Body of pancreas (tissue), 4 donors: ENCODE measurements around the gene CCDC112. TPM values are rescaled to one million over a fixed set of nuclear protein-coding genes. Genes with fewer than 3 reads are reported as not detected.

Source experiments
- ATAC-seq: fragments of 150-250 bp; one replicate; pipeline ENCODE4 v1.9.1; 2016
- DNase-seq, 4 donors: peaks; one replicate each; pipeline ENCODE4 v3.0.0-alpha.2; 2019
- H3K27ac ChIP-seq, 4 donors: fragments of 200-600 bp; sonication (generic); 1 replicate in 3 of 4; 2 replicates in 1 of 4; pipeline versions ENCODE4 v1.5.1 to v1.6.1; 2016 to 2019; ENCODE audit warnings: mild to moderate bottlenecking in 1 of 4, mixed read lengths in 1 of 4, moderate library complexity in 1 of 4
- H3K27me3 ChIP-seq, 2 donors: fragments of 200-600 bp; sonication (generic); one replicate each; pipeline ENCODE4 v1.6.0; 2016; ENCODE audit warnings: mild to moderate bottlenecking in 1 of 2
- H3K36me3 ChIP-seq, 2 donors: fragments of 200-600 bp; sonication (generic); replicated peaks in 1 of 2; 2 replicates each; pipeline ENCODE4 v1.5.1; 2016; ENCODE audit warnings: low read depth in 2 of 2; ENCODE audit not compliant: insufficient read depth in 1 of 2
- H3K4me1 ChIP-seq: fragments of 200-600 bp; sonication (generic); one replicate; pipeline ENCODE4 v1.6.0; 2016
- H3K4me3 ChIP-seq, 2 donors: fragments of 200-600 bp; sonication (generic); 1 replicate in 1 of 2; 2 replicates in 1 of 2; pipeline ENCODE4 v1.5.1; 2016 to 2019
- H3K9me3 ChIP-seq, 3 donors: fragments of 200-600 bp; sonication (generic); 1 replicate in 2 of 3; 2 replicates in 1 of 3; pipeline ENCODE4 v1.5.1; 2016
- CTCF ChIP-seq, 7 experiments: fragments of 450-650 bp in 4 of 7; fragments of 200-600 bp in 3 of 7; sonication (generic) in 3 of 7; IDR thresholded peaks; one replicate each; pipeline ENCODE4 v1.5.1; 2016 to 2019; ENCODE audit warnings: antibody characterized with exemption in 7 of 7
- POLR2A ChIP-seq, 3 donors: fragments of 450-650 bp; IDR thresholded peaks; one replicate each; pipeline ENCODE4 v1.6.1; 2016; ENCODE audit warnings: antibody characterized with exemption in 3 of 3, mild to moderate bottlenecking in 2 of 3
- WGBS, 2 donors: methylation state at CpG; one replicate each; pipeline ENCODE4 v1.1.5; 2017; 5-methylcytosine and 5-hydroxymethylcytosine counted together
- intact Hi-C: fragments of 100-400 bp; cut with DNase I; formaldehyde crosslinking; loops from one replicate; pipeline ENCODE4 v1.15.1; 2023
- total RNA-seq, 2 donors: library from RNA; depleted of rRNA; stranded (reverse); fragments of >200 nt; gene quantifications; one replicate each; pipeline ENCODE4 v1.1.0, GENCODE V29; 2016

CCDC112 gene
- total RNA-seq, 2 donors from 2014 or later: 10.1 to 20.1 TPM

GRCh38 chr5:115284021-115284420, 12.4 kb downstream of the CCDC112 start:
- Histone ChIP-seq H3K27ac (no peak overlapping the region), H3K4me1 (no peaks in the 10 kb centered on the region), H3K9me3 (no peaks in the 10 kb centered on the region), H3K27me3 (no peaks in the 10 kb centered on the region), H3K4me3 (no peak overlapping the region), H3K36me3 (no peaks in the 10 kb centered on the region)
- TF ChIP-seq POLR2A (IDR thresholded peaks at IDR 0.05) (no peak), CTCF (IDR thresholded peaks at IDR 0.05) (no peak)
- DNase-seq (no peak), ATAC-seq (no peak)
- intact Hi-C loops: no loop called here
- 75 to 95% methylated on average over 1 of the region's 1 CpG for WGBS, 2 donors

GRCh38 chr5:115282131-115282530, 14.3 kb downstream of the CCDC112 start:
- ATAC-seq (no peak), DNase-seq (no peak)
- no peaks in the 10 kb centered on the region for H3K9me3 ChIP-seq
- no peaks in the 10 kb centered on the region for H3K36me3 ChIP-seq
- H3K27me3 ChIP-seq: no peaks in the 10 kb centered on the region
- no peaks in the 10 kb centered on the region for H3K4me1 ChIP-seq
- intact Hi-C loops: no loop called here
- no peak overlapping the region for H3K4me3 ChIP-seq
- WGBS, 2 donors: 42 to 84% methylated on average over 1 of the region's 1 CpG
- no peak overlapping the region for H3K27ac ChIP-seq
- TF ChIP-seq CTCF (IDR thresholded peaks at IDR 0.05) (no peak), POLR2A (IDR thresholded peaks at IDR 0.05) (no peak)

GRCh38 chr5:115274584-115274983, 21.9 kb downstream of the CCDC112 start:
- Histone ChIP-seq H3K27ac (no peak overlapping the region), H3K9me3 (no peaks in the 10 kb centered on the region), H3K4me3 (no peak overlapping the region), H3K4me1 (no peaks in the 10 kb centered on the region), H3K27me3 (no peaks in the 10 kb centered on the region), H3K36me3 (peaks cover 0 to 5% of the 10 kb centered on the region in 2 donors)
- ATAC-seq (no peak), DNase-seq (no peak)
- TF ChIP-seq POLR2A (IDR thresholded peaks at IDR 0.05) (no peak), CTCF (IDR thresholded peaks at IDR 0.05) (no peak)
- WGBS, 2 donors: 86% methylated on average over 3 of the region's 3 CpGs
- intact Hi-C loops: no loop called here

GRCh38 chr5:115272297-115272958, 24.0 kb downstream of the CCDC112 start:
- no peak for ATAC-seq
- Histone ChIP-seq H3K4me3 (no peak overlapping the region), H3K9me3 (no peaks in the 10 kb centered on the region), H3K36me3 (peaks cover 0 to 5% of the 10 kb centered on the region in 2 donors), H3K27ac (no peak overlapping the region), H3K4me1 (no peaks in the 10 kb centered on the region), H3K27me3 (no peaks in the 10 kb centered on the region)
- 63 to 87% methylated on average over 3 of the region's 3 CpGs for WGBS, 2 donors
- intact Hi-C loops: no loop called here
- DNase-seq: no peak
- TF ChIP-seq CTCF (IDR thresholded peaks at IDR 0.05) (no peak), POLR2A (IDR thresholded peaks at IDR 0.05) (no peak)
